Hematopoietic multipotent progenitor cell treated with erythropoietin and hydrocortisone succinate and interleukin-3 and kit ligand, for 8 days (in vitro differentiated cells): ENCODE data around the gene CHRNG.

ENCODE experiments used
- DNase-seq: peaks from one replicate; pipeline ENCODE4 v3.0.0-alpha.2; 2015

CHRNG gene

DNA sequence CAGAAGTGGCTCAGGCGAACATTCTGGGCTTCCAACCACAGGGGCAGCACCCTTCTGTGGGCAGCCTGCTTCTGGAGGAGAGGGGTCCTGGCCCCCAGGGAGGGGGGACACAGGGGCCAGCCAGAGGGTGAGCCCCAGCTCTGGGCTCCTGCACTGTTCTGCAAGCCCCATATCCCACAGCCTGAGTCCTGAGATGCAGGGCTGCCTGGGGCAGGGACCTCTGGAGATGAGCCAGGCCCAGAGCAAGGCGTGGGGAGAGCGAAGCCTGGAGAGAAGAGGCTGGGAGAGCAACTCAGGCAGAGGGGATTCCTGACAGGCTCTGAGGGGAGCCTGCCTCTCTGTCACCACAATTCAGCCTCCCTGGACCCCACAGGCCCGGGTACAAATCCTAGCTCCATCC, 32.8 kb upstream of the CHRNG start:
- DNase-seq = no peak

- DNase-seq = no peak
Observed at GRCh38 chr2:232508251-232508650, 31.2 kb upstream of the CHRNG start.

DNA sequence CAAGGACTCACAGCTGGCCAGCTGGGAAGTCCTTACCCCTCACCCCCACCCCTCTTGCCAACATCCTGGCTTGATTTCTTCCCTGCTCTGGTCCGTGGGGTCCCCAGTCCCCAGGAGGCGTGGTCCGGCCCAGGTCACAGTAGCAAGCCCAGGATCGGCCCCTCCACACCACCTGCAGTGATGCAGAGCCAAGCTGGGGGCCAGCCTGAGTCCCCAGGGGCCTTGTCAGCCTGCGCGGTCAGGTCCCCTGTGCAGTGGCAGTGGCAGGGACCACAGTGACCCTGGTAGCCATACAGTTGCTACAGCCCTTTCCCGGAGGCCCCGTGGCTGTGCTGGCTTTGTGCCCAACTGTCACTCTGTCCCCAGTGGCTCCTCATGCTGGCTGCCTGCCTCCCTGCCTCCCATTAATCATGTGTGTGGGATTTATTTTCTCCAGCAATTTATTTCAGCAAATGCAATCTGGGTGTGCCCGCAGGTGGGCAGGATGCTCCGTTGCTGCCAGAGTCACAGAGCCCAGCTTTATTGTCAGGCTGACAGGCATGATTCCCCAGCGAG, 28.1 kb upstream of the CHRNG start:
- no peak for DNase-seq

DNA sequence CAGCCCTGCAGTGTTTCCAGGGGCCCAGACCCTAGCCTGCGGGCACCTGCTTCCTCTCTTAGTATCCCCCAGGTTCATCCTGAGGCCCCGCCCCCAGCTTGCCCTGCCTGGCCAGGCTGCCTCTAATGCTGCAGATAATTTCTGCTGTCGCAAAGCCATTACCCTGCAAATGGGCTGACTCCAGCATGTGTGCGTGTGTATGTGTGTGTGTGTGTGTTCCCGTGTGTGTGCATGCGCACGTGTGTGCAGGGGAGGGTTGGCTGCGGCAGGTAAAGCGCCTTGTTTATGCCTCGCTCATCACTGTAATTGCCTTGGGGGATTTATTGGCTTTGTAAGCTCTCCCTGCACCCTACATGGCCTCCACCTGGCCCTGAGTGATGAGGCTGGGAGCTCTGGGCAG, 26.9 kb upstream of the CHRNG start:
- no peak for DNase-seq

DNA sequence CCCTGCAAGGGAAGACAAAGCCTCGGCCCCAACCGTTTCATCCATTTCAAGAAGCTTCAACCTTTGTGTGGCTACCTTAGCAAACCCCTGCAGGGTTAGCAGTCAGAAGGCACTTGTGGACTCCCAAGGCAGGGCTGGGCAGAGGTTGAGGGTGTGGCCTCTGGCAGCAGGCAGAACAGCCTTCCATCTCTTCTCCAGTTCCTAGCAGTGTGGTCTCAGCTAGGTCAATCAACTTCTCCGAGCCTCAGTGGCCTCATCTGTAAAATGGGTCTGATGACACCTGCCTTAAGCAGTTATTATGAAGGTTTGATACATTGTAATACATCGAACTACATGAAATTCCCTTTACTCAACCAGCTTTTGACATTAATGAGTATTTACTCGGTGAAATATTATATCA, 26.1 kb upstream of the CHRNG start:
- no peak for DNase-seq

- no peak for DNase-seq
Observed at GRCh38 chr2:232515639-232516038, 23.9 kb upstream of the CHRNG start.

DNA sequence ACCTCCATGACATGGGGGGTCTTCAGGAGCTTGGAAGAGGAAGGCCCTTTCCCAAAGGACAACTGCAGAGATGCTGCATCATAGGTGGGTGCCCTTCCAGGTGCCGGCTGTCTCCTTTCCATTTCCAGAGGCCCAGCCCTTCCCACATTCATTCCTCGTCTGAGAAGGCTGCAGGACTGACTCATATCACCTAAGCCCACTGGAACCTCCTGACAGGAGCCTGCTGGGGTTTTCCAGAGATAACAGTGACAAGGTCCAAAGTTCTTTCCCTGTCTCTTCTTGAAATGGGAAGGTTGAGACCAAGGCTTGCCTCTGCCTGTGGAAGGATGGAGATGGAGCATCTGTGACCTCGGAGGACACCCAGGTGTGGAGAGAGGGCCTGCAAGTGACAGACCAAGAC, 22.9 kb upstream of the CHRNG start:
- DNase-seq = no peak

DNA sequence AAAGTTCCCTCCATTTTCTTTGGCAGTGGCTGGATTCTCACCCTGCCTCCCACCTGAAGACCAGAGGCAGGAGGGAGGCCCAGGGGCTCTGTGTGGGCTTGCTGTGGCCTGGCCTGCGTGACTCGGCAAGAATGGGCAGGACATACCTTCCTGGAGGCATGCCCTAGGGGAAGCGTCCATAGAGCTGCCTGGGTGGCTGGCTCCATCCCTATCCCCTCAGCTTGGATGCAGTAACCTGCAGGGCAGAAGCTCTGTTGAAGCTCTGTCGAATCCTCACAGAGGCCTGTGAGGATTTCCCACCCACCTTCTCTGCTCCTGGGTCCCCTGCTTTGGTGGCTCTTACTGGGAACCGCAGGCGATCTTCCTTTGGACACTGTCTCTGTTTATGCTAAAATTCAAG, 20.6 kb upstream of the CHRNG start:
- DNase-seq = no peak

DNA sequence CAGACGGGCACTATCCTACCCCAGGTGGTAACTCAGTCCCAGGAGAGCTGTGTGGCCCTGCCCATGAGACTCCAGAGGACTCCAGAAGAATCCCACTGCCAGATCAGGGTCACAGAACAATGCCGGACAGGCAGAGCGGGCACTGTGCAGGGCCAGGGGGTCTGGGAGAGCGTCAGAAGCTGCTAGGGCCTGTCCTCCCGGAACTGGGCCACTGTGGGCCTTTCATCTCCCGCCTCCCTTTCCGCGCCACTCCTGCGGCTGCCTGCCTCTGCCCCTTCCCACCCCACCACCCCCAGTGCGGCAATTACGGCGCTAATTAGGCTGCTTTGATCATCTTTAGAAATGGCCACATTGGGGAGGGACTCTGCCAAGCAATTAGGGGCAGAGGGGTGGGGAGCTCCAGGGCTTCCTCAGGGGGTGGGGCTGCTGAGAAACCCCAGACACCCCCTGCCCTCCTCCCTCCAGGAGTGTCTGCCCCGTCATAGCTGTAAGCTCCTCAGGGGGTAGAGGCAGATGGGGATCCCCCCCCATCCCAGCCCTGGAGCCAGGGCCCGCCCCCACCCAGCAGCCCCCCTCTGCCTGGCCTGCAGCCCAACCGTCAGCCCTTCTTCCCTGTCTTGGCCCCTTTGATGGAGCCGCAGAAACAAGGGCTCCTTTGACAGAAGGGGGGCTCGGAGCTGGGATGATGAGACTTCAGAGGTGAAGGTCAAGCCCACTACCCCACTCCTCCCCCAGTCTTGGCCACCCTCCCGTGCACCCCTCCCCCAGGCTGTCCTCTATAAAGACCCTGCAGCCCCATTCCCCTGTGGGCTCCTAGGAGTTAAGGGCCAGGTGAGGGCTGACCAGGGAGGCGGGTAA, 19.7 kb upstream of the CHRNG start, which contains the start of gene PRSS56:
PRSS56 (plus strand) TSS at position 808 of the 858 bp plus-strand sequence. CDS start 211 bp downstream, outside the sequence.
- DNase-seq = no peak

- DNase-seq = no peak
Observed at GRCh38 chr2:232520489-232520888, 19.0 kb upstream of the CHRNG start.

DNA sequence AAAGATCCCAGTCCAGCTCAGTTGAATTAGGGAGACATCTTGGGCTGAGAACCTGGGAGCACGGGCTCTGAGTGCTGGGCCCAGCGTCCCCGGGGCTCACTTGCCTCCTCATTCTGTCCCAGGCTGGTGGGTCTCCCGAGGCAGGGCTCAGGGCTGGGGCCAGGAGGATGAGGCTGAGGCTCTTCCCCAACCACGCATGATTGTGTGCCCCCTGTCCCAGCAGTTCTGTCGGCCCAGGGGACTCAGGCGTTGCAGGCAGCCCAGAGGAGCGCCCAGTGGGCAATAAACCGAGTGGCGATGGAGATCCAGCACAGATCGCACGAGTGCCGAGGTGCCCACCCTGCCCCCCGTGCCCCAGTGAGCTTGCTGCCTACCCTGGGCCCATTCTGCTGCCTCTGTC, 18.4 kb upstream of the CHRNG start:
- DNase-seq = no peak

GRCh38 chr2:232521959-232522622, 17.4 kb upstream of the CHRNG start:
- peak; percentile 20 for DNase-seq

- DNase-seq = no peak
Observed at GRCh38 chr2:232522623-232523401, 16.7 kb upstream of the CHRNG start.

GRCh38 chr2:232523402-232523681, 16.1 kb upstream of the CHRNG start:
- DNase-seq = no peak

DNA sequence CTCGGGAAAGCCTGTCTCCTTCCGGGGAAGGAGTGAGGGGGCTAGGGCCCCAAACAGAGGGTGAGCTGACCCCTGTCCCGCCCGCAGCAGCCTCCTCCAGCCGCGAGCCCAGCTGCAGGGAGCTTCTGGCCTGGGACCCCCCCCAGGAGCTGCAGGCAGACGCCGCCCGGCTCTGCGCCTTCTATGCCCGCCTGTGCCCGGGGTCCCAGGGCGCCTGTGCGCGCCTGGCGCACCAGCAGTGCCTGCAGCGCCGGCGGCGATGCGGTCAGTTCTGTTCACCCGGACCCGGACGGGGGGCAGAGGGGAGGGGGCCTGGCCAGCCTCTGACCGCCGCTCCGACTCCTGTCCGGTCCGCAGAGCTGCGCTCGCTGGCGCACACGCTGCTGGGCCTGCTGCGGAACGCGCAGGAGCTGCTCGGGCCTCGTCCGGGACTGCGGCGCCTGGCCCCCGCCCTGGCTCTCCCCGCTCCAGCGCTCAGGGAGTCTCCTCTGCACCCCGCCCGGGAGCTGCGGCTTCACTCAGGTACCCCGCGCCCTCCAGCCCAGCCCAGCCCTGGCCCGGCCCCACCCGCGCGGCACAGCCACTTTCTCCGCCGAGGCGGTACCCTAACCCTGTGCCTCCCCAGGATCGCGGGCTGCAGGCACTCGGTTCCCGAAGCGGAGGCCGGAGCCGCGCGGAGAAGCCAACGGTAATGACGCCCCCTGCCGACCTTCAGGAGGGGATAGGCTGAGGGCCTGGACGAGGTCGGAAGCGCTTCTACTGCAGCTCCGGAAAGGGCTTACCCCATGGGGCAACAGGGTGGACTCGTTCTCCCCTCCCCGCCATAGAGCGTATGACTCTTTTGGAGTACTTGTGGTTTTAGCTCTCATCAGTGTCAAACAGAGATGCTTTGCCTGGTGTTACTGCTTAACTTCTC, 15.6 kb upstream of the CHRNG start:
- DNase-seq = peak; percentile 59

GRCh38 chr2:232524771-232525170, 14.7 kb upstream of the CHRNG start:
- no peak for DNase-seq

GRCh38 chr2:232525199-232525598, 14.3 kb upstream of the CHRNG start:
- no peak for DNase-seq

- DNase-seq = no peak
Observed at GRCh38 chr2:232525791-232526371, 13.6 kb upstream of the CHRNG start, which contains the start of gene CHRND. Gene CHRND (plus strand): TSS chr2:232526160. CDS start chr2:232526216, 56 bp downstream.

DNA sequence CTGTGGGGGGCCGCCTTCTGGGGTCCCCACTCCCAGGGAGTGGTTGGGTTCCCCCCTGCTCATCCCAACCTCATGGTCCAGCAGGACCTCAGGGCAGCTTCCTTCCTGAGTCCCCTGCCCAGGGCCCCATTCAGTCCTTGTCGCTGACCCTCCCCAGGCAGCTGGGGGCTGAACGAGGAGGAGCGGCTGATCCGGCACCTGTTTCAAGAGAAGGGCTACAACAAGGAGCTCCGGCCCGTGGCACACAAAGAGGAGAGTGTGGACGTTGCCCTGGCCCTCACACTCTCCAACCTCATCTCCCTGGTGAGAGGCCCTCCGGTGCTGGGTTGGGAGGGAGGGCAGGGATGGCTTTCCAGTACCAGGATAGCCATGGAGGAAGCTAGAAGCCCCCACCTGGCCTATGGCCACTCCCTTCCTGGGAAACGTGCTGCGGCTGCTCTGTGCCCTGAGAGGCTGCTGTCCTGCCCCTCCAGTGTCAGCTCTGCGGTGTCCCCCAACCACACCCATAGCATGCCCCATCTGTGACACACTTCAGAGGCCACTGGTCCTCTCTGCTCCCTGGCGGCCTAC, 13.0 kb upstream of the CHRNG start:
- DNase-seq = no peak

- DNase-seq = no peak
Observed at GRCh38 chr2:232527905-232528470, 11.5 kb upstream of the CHRNG start.
